HG03558 (cell line): ENCODE results near the gene TMIGD3.

Experiments used
- ATAC-seq: cut with Tn5 transposase; IDR thresholded peaks from one replicate; pipeline ENCODE4 v1.9.1; 2021; ENCODE audit warnings: moderate number of reproducible peaks; ENCODE audit not compliant: unreplicated experiment; ENCODE audit errors: extremely low read depth

TMIGD3 gene

DNA sequence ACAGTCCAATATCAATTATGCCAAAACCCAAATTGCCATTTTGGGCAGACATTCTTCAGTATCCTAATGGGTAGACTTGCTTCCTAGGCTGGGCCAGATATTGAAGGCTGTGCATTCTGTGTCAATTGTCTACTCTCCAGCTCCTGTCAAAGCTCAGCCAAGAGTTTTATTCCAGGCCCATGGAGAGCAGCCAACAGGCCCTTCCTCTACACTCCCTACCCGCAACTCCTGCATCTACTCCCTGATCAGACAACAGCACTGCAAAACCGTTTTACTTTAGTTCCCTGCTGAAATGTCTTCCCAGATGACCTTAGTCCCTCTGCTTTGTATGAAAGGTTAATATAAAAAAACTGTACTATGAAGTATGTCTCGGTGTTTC is 6.6 kb upstream of the TMIGD3 start:
- no peak for ATAC-seq

DNA sequence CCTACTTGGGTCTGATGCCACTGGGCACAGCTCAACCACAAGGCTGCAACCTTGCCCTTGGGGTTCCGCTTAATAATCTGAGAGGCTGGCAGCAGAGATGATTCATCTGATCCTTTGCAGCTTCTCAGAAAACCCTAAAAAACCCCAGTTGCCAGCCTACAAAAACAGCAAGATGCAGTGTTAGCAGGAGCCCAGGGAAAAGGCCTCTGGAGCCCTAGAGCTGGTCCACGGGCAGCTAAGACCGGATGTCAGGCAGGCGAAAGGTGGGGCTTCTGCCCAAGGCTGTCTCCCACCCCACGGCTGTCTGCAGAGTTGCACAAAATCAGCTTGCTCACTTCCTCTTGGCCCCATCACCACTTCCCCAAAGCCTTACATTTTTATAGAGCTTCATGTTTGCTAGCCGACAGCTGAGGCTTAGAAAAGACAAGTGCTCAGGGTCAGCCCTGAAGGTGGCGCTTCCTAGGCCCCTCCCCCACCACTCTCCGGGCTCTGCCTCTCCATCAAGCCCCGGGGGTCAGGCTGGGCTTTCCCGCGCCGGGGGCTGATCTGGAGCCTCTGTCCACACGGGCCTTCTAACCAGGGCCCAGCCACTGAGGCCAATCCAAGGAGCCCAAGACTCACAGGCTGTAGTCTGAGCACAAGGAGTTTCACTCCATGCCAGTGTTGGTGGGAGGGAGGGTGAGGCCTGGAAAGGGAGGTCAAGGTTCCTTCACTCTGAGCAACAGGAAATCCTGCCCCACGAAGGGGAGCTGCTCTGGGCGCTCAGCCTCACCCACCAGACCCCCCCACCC is 4.2 kb upstream of the TMIGD3 start:
- ATAC-seq: peak; percentile 35

DNA sequence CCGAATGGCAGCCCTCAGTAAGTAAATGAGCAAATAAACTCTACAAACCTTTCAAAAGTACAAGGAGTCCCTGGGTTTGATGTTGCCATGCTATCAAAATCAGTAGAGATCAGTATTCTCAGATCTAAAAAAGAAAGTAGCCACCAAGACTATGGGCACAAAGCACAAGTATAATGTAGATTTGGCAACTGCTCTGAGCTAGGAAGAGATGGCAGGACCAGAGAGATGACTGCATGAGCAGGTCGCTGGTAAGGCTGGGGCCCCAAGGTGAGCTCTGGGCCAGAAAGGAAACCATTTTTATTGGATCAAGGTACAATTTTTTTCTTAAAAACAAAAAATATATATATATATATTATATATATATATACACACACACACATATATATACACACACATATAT is 3.1 kb upstream of the TMIGD3 start:
- no peak for ATAC-seq

DNA sequence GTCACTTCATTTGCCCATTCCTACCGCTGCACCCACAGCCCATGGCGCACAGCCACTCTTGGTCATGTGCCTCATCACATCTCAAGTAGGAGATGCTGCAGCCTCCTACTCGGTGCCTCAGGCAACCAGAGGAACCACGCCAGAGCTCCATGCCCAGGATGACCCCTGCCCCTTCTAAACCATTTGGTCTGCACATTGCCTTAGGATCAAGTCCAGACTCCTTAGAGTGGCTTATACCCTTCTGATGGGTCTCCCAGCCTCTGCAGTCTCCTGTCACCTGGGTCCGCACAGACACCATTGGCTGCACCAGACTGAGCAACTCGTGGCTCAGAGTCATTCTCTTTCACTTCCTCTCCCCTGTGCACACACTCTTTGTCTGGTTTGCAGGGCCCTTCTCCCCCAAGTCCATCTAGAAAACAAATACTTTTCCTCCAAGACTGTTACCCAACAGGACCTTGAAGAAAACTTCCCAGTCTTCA is 2.2 kb upstream of the TMIGD3 start:
- no peak for ATAC-seq

DNA sequence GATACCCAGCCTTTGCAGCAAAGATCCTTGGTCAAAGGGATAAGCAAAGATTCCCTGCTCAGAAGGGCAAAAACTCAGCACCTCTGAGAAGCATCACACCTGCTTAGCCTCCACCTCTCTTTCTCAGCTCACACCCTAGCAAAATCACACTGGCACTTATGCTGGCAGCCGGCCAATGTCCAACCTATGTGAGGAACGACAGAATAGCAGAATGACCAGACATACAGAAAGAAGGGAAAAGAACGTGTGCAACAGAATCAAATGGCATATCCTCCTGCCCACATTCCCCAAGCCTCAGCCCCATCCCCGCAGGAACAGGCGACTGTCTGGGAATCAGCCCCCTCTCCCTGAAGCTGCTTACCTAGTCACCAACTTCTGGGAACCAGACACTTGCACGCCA is 664 bp upstream of the TMIGD3 start:
- ATAC-seq: no peak

DNA sequence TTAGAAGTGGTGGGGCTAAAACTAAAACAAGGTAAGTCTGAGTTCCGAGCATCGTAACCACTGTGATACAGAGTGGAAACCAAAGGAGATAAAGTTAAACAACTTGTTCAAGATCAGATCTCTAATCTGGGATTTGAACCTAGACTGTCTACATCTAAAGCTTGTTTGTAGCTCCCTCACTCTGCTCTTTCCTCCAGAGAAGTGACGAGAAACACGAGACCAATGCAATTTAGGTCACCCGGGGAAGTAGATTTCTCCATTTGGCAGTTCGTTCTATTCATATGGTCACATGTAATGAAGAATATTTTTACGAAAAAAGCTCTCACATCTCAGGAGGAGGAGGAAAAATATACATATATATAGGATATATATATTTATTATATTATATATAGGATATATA is 1.8 kb downstream of the TMIGD3 start:
- ATAC-seq: no peak

DNA sequence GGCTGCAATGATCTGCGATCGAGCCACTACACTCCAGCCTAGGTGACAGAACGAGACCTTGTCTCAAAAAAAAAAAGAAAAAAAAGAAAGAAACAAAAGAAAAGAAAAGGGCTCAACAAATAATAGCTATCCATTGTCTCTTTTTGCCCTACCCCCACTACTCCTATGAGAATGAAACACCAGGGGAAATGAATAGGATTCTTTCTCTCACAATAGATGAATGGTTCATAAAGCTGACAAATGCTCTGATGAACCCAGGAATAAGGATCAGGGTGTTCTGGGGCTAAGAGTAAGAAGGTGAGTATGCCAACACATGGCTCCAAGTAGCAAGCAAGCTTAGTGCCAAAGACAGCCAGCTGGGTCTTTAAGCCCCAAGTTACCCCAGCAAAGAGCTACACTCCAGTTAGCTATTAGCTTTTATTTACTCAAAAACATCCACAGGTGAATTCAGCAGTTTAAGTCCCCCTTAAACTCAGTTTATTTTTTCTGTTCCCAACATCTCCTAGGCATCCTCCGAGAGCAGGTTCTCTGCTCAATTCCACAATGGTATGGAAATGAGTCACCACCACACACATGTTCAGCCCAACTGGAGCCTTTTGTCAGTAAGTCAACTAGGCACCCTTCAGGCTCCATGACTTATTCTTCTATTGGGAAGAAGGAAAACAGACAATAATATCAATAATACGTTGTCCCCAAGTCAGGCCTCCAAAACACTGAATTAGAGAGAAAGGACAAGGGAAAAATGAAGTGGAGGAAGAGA is 4.2 kb downstream of the TMIGD3 start:
- ATAC-seq: no peak

DNA sequence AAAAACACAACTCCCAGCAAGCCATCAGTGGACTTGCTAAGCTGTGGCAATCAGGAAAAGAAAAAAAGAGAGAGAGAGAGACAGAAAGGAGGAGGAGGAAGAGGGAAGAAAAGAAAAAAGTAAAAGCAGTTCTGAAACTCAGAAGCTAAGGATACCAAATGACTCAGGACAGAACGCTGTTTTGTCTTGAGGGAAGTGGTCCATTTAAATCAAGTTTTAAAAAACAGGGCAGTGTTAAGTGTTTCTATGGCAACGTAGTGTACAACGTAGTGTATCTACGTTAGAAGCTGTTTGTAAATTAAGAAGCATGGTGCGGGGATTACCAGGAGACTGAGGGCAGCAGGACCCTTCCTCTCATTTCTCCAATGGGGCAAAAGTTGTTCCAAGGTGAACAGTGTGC is 5.8 kb downstream of the TMIGD3 start:
- ATAC-seq: no peak

DNA sequence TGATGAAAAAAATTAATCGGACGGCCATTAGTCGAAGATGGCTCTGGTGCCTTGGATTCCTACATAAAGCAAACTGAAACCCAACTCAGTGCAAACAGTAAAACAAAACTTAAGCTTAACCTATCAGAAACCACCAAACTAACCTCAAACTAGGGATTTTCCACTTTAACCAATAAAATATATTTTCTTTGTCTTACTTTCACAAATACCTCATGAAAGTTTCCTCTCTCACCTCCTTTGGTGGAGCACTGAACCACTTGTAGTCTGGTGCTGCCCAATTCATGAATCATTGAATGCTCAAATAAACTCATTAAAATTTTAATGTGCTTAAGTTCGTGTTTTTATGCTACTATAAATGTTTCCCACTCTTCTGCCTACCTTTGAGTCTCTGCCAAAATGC is 7.0 kb downstream of the TMIGD3 start:
- ATAC-seq: no peak

DNA sequence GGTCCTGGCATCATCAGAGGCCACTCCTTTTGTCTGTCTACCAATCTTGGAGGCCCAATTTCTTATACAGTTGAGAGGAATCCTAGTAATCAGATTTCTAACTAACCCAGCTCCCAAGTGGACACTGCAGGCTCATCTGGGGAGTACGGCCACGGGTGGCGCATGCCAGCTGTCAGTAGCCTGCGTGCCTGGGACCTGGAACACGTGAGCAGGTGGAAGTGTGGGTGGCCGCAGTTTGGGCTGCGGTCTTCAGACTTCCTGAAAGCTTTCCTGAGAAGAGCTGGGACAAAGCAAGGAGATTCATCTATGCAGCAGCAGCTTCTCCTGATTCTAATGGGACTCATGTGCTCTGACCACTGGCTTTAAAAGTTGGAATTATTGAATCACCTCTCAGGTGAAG is 12.4 kb downstream of the TMIGD3 start:
- no peak for ATAC-seq

DNA sequence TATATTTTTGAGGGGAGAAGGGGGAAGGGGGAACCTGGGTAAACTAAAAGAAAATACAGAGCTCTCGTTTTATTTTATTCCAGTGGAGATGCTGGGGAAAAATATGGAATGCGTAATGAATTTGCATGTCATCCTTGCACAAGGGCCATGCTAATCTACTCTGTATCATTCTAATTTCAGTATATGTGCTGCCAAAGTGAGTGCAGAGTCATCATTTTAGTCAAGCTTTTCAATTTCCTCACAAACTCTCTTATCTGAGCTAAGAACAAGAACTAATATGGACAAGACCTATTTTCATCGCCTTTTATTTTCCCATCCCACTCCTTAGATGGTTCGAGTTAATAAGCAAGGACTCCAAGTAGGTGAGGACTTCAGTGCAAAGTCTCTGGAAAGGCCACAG is 13.2 kb downstream of the TMIGD3 start:
- no peak for ATAC-seq

DNA sequence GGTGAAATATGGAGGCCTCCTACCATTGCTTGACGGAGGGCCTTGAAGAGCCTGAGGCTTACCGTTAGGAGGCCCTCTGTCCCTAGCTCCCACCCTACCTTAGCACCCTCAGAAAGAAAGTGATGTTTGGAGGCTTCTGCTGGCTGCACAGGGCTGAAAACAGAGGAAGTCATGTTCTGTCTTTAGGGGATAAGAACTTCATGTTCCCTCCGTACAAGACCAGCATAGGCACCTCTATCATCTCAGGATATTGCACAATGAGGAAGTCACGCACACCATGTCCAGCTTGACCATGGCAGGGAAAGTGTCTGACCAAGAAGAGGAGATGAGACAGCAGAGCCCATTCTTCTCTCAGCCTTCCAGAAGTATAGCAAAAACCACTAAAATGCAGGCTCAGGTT is 13.8 kb downstream of the TMIGD3 start:
- no peak for ATAC-seq

DNA sequence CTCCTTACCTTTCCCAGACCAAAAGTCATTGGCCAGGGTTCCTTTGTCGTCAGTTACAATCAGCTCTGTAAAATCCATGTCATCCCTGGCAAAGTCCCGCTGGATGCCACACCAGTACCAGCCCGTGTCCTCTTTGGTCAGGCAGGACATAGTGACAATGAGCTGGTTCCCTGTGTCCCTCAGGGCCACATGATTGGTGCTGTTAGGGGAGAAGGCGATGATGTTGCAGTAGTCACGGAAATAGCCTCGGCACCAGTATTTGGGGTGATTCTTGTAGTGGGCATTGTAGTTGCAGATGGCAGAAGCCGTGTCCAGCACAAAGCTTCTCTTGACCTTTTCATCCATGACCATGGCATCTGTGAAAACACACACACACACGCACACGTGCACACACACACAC is 14.8 kb downstream of the TMIGD3 start:
- ATAC-seq: no peak

DNA sequence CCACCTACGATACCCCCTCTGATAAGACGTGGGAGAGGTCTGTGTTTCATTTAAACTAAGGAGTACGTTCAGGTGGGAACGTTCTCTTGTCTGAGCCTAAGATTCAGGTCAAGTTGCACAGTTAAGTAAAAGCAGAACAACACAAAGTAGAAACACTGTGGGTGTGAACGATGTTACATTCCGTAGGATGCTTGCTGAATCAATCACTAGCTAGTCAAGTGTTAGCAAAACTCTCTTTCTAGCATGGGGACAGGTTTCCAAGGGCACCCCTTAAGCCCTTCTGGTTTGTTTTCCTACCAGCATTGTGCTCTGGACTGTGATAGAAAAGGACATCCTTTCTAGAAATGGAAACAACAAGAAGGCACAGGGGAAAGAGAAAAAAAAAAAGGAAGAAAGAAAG is 16.3 kb downstream of the TMIGD3 start:
- no peak for ATAC-seq

DNA sequence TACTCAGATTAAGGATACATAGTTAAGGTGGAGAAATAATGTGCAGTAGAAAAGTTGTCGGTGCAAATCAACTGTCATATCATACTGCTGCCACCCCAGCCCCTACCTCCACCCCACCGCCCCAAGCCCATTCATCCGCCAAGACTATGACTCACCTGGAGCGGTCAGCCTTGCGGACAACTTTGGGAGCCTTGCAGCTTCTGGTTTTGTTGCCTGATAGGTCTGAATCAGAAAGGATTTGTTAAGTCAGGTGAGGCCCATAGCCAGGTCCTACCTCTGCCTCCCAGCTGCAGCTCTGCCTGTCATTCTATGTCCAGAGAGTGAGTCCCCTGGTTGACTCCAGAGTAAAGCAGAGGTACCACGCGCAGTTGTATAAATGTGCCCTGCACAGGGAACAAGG is 17.0 kb downstream of the TMIGD3 start:
- ATAC-seq: no peak

DNA sequence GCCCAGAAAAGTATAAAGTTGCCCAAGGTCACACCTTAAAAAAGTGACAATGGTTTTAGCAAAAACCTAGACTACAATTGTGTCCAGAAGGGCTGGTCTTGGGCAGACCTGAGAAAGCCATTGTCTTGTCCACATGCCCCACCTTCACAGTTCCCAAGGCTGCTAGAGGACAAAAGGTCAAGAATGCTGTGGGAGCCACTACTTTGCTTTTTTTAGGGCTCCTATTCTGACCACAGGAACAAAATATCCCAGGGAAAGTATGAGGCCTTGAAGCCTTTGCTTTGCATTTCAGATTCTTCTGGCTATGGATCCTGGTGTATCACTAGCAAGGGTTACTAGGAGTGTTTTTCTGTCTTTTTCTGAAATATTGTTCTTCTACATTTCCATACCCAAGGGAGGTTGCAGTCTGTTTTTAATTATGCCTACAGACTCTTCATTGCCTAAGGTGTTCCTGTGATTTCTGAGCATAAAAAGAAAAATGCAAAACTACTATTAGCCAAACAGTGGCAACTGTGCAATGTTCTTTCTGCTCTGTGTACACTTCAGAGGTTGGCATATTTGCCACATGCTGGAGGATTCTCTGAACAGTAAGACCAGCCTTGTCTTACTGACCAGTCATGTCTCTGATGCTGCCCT is 18.9 kb downstream of the TMIGD3 start:
- no peak for ATAC-seq

DNA sequence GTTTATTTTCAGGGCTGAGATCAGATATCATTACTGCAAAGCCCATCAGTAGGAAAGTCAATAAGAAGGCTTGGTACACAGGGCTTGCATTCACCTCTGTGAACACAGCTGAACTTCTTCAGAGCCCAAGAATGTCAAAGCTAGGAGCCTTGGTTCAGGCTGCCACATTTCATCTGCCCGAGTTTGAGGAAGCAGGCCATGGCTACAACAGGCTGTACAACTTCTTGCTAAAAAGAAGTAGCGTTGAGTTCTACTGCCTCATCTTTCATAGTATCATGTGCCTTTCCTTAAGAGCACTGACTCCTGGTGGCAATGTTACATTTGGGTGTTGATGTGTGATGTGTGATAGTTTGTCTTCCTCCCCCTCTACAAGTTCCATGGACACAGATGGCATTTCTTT is 19.6 kb downstream of the TMIGD3 start:
- ATAC-seq: no peak

DNA sequence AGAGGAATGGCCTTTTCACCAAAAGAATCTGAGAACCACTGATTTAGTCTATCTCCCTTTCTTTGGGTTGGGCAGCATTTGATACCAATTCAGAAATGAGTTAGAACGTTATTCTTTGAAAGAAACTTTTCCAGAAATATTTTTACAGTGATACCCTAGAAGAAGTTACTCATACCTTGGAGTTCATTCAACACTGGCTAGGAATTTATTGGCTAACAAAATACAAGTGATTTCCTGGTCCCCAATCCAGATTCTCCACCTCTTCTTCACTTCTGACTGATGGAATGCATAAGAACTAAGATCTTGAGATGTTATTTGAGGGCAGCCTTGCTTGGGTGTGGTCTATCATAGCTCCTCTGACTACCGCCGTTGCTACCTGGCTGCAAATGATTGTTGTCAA is 20.3 kb downstream of the TMIGD3 start:
- no peak for ATAC-seq

DNA sequence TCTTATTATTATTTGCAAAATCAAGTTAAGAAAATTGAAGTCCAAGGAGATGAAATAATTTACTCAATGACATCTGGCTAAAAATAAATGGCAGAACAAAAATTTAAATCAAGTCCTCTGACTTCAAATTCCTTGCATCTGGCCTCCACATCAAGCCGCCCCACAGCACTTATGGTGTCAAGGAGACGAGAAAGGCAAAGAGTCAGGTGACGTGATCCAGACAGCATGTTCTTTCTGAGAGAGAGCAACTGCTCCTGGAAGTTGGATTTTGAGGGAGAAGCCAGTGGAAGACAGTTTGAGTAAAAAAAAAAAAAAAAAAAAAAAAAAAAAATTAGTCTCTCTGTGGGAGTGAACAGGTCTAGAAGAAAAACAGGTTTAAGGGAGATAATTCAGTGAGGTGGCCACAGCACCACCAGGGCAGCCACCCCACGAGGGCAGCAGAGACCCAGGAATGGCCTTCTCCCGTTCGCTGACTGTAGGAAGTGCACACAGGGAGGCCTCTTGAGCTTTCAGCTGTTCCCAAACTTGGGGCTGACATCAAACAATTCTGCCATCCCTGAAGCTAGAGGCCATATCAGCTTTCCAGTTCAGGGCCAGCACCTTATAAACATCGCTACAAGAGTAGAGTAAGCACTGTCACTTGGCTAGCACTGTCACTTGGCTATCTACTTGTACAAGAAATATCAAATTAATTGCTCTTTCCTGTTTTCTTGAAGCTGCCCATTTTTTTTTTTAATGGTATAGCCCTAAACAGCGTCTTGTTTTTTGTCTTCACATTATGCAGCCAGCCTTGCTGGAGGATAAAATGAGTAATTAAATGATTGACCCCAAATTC is 21.8 kb downstream of the TMIGD3 start:
- no peak for ATAC-seq

DNA sequence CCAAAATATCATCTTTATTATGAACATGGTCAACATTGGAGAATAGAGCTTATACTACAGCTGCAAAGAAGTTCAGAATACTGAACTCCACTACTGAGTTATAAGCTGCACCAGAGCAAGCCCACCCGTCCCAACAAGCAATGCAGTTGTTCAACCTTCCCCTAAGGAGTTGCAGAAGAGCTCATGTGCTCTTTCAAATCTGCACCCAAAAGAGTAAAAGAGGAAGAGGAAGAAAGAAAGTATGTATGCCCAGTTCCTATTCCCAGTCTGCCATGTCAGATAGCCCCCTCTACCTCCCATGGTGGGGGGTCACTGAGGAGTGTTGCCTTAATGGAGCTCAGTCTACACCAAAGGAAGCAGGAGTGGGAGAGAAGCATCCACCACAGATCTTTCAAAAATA is 22.8 kb downstream of the TMIGD3 start:
- ATAC-seq: no peak
